Measurements from ENCODE around the gene ARID1B. TPM values are rescaled to one million over a fixed set of nuclear protein-coding genes. Genes with fewer than 3 reads are reported as not detected.
A peak's percentile ranks its signal among the peaks of the same experiment; 100 is the strongest.

The ARID1B gene
- total RNA-seq, 1 experiment from 2014 or later, result 60.3 TPM

GRCh38 chr6:156845454-156846155 is 68.4 kb downstream of the ARID1B start:
- ATAC-seq (no peak), DNase-seq (ENCODE audit: low spot score) (no peak)
- ChIA-PET CTCF (no interaction called here), POLR2A (no interaction called here)
- Mint-ChIP-seq H3K27me3 (ENCODE audit: low read depth) (no peaks in the 10 kb centered on the region), H3K9me3 (no peaks in the 10 kb centered on the region), H3K4me3 (no peak overlapping the region), H3K27ac (peak overlapping the region; percentile 32), H3K4me1 (peaks cover 92% of the 10 kb centered on the region), H3K36me3 (no peaks in the 10 kb centered on the region)
- no peak for TF ChIP-seq ZBTB43 (CRISPR knock-in tag; IDR thresholded peaks at IDR 0.05)
- TF ChIP-seq HMGA2 (CRISPR knock-in tag; IDR thresholded peaks at IDR 0.05), result no peak
- no peak for TF ChIP-seq AR (CRISPR knock-in tag; IDR thresholded peaks at IDR 0.05)
- TF ChIP-seq ZMAT4 (CRISPR knock-in tag; IDR thresholded peaks at IDR 0.05), result no peak
- TF ChIP-seq ZNF121 (CRISPR knock-in tag; IDR thresholded peaks at IDR 0.05), result no peak
- no peak for TF ChIP-seq E2F1 (CRISPR knock-in tag; IDR thresholded peaks at IDR 0.05)
- TF ChIP-seq EMX1 (CRISPR knock-in tag; IDR thresholded peaks at IDR 0.05), result no peak
- no peak for TF ChIP-seq MYBL2 (CRISPR knock-in tag; IDR thresholded peaks at IDR 0.05)
- no peak for TF ChIP-seq ATF3 (CRISPR knock-in tag; conservative IDR thresholded peaks at IDR 0.05)
- TF ChIP-seq ZNF219 (CRISPR knock-in tag; IDR thresholded peaks at IDR 0.05; ENCODE audit: borderline replicate concordance), result no peak

GRCh38 chr6:156846845-156847599 is 69.8 kb downstream of the ARID1B start:
- no peak for TF ChIP-seq OVOL2 (CRISPR knock-in tag; IDR thresholded peaks at IDR 0.05; ENCODE audit: borderline replicate concordance)
- TF ChIP-seq FOXP1 (CRISPR knock-in tag; IDR thresholded peaks at IDR 0.05; ENCODE audit: borderline replicate concordance), result no peak
- no peak for TF ChIP-seq ZNF423 (CRISPR knock-in tag; IDR thresholded peaks at IDR 0.05)
- TF ChIP-seq PRRX2 (CRISPR knock-in tag; IDR thresholded peaks at IDR 0.05), result no peak
- TF ChIP-seq ZSCAN18 (CRISPR knock-in tag; IDR thresholded peaks at IDR 0.05), result no peak
- no peak for TF ChIP-seq EMX1 (CRISPR knock-in tag; IDR thresholded peaks at IDR 0.05)
- TF ChIP-seq ZMAT4 (CRISPR knock-in tag; IDR thresholded peaks at IDR 0.05), result no peak
- TF ChIP-seq NR2C2 (CRISPR knock-in tag; IDR thresholded peaks at IDR 0.05), result no peak
- no peak for TF ChIP-seq ZNF425 (CRISPR knock-in tag; conservative IDR thresholded peaks at IDR 0.05)
- TF ChIP-seq FOXK1 (CRISPR knock-in tag; IDR thresholded peaks at IDR 0.05), result no peak
- no peak for TF ChIP-seq ERG (CRISPR knock-in tag; IDR thresholded peaks at IDR 0.05)
- Mint-ChIP-seq H3K9me3 (no peaks in the 10 kb centered on the region), H3K27ac (peak overlapping the region; percentile 85), H3K4me3 (no peak overlapping the region), H3K36me3 (no peaks in the 10 kb centered on the region), H3K27me3 (ENCODE audit: low read depth) (no peaks in the 10 kb centered on the region), H3K4me1 (peaks cover 92% of the 10 kb centered on the region)
- peak; percentile 70 for ATAC-seq
- ChIA-PET POLR2A (interaction anchor here (1.9 kb wide), 1 partner anchor 9 kb away, joined by 5 read pairs; no protein-coding TSS in a partner anchor), CTCF (interaction anchor here (0.6 to 1.5 kb wide), 3 partner anchors 19 to 980 kb away, joined by 3 read pairs; no protein-coding TSS in a partner anchor)
- DNase-seq (ENCODE audit: low spot score), result no peak
